ES-I3 (cell line): ENCODE measurements around the gene LRRC41.
"Not testable (repeated sequence)": the region's sequence is repeated elsewhere in the genome, so short reads cannot be mapped to it uniquely, and the experiment has no call there.

Experiments
- H3K36me3 ChIP-seq: 2 replicates; pipeline ENCODE4 v1.6.1; 2013; ENCODE audit warnings: mild to moderate bottlenecking, low read length, control low read depth, moderate library complexity; ENCODE audit not compliant: insufficient read depth
- H3K4me1 ChIP-seq: 2 replicates; pipeline ENCODE4 v1.6.1; 2013; ENCODE audit warnings: mild to moderate bottlenecking, control low read depth, low read length; ENCODE audit not compliant: insufficient read depth
- H3K9ac ChIP-seq: 2 replicates; pipeline ENCODE4 v1.6.1; 2013; ENCODE audit warnings: low read depth, mild to moderate bottlenecking, low read length, moderate library complexity
- H3K9me3 ChIP-seq: 2 replicates; pipeline ENCODE4 v1.6.1; 2013; ENCODE audit warnings: mild to moderate bottlenecking, low read length, moderate library complexity; ENCODE audit not compliant: control insufficient read depth, insufficient read depth

LRRC41 gene

DNA sequence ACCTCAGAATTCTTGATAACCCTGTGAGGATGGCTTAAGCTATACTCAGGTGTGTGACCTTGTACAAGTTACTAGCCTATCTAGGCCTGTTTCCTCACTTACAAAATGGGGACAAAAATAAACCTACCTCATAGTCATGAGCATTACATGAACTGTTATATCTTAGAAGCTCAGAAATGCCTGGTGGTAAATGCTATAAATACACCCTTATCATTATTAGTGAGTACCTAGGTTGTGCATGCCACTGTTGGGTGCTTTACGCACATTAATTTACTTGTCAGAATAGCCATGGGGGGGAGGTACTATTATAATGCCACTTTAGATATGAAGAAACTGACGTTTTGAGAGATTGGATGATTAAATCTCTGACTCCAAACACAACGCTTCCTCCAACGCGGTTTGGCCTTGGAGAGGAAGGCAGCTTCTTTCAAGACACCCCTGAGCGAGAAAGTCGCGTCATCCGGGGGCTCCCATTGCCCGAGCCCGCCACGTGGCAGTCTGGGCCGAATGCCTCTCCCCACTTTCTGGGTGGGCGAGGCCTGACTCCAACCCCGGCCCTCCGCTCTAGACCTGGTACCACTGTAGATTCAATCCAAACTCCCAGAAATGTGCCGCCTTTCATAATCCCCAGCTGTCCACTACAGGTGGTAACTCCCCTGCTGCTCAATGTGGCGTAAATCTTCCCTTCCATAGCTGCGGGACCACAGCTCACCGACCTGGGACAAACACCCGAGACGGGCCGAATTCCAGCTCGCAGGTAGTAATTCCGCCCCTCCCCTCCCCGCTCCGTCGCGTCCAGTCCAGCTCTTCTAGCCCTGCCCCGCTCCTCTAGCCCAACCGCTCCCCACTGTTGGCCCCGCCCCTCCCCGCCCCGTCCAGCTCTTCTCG, 56.6 kb downstream of the LRRC41 start:
- no peaks in the 10 kb centered on the region for H3K9me3 ChIP-seq
- H3K4me1 ChIP-seq = peaks cover 7% of the 10 kb centered on the region
- H3K36me3 ChIP-seq = peaks cover 17% of the 10 kb centered on the region
- H3K9ac ChIP-seq = peak overlapping the region; percentile 100

DNA sequence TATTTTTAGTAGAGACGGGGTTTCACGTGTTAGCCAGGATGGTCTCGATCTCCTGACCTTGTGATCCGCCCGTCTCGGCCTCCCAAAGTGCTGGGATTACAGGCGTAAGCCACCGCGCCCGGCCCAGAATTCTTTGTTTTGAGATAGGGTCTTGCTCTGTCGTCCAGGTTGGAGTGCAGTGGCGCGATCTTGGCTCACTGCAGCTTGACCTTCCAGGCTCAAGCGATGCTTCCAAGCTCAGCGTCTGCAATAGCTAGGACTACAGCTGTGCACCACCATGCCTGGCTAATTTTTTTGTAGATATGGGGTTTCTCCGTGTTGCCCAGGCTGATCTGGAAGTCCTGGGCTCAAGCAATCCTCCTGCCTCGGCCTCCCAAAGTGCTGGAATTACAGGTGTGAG, 57.3 kb downstream of the LRRC41 start:
- H3K9ac ChIP-seq, H3K4me1 ChIP-seq, H3K9me3 ChIP-seq: not testable (repeated sequence)
- H3K36me3 ChIP-seq = peaks cover 15% of the 10 kb centered on the region

DNA sequence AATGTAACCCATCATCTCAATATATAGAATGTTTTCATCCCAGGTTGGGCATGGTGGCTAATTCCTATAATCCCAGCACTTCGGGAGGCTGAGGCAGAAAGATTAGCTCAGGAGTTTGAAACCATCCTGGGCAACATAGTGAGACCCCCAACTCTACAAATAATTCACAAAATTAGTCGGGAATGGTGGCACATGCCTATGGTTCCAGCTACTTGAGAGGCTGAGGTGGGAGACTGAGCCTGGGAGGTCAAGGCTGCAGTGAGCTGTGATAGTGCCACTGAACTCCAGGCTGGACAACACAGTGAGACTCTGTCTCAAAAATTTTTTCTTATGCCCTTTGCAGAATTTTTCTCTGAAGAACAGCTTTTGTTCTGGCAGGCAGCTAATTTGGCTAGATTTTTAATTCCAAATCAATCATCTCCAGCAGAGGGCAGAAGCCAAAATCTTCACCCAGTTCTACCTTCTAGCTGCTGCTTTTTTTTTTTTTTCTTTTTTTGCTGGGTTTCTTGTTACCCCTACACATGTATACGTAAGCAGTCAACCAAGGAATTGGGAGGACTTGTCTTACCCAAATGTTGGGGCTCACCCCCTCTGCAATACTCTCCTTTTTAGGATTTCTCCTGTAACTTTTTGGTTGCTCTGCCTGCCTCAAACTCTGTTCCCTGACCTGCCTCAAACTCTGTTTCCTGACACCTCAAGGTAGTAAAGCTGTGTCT, 58.6 kb downstream of the LRRC41 start:
- no peak overlapping the region for H3K9ac ChIP-seq
- peaks cover 7% of the 10 kb centered on the region for H3K4me1 ChIP-seq

DNA sequence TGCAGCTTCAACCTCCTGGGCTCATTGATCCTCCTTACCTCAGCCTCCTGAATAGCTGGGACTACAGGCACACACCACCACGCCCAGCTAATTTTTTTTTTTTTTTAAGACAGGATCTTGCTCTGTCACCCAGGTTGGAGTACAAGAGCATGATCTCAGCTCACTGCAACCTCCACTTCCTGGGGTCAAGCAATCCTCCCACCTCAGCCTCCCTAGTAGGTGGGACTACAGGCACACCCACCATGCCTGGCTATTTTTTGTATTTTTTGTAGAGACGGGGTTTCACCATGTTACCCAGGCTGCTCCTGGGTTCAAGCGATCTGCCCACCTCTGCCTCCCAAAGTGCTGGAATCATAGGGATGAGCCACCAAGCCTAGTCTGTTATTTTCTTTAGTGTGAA, 59.6 kb downstream of the LRRC41 start:
- H3K36me3 ChIP-seq = not testable (repeated sequence)

More for the DNA sequence above, 58.6 kb downstream of the LRRC41 start:
- H3K36me3 ChIP-seq = peaks cover 6% of the 10 kb centered on the region
- H3K9me3 ChIP-seq = no peaks in the 10 kb centered on the region

DNA sequence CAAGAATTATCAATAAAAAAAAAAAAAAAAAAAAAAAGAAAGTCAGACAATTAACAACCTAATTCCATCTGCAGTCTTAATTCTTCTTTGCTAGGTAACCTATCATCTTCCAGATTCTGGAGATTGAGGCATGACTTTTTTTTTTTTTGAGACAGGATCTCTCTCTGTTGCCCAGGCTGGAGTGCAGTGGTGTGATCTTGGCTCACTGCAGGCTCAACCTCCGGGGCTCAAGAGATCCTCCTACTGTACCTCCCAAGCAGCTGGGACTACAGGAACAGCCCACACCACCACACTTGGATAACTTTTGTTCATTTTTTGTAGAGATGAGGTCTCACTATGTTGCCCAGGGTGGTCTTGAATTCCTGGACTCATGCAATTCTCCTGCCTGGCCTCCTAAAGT, 60.5 kb downstream of the LRRC41 start:
- Histone ChIP-seq H3K9me3 (peaks cover 3% of the 10 kb centered on the region; the same call in 1 of the 2 replicates), H3K36me3 (no peaks in the 10 kb centered on the region), H3K4me1 (no peaks in the 10 kb centered on the region; the same call in 1 of the 2 replicates), H3K9ac (no peak overlapping the region)

More for the DNA sequence above, 59.6 kb downstream of the LRRC41 start:
- not testable (repeated sequence) for H3K9me3 ChIP-seq, H3K9ac ChIP-seq, H3K4me1 ChIP-seq

DNA sequence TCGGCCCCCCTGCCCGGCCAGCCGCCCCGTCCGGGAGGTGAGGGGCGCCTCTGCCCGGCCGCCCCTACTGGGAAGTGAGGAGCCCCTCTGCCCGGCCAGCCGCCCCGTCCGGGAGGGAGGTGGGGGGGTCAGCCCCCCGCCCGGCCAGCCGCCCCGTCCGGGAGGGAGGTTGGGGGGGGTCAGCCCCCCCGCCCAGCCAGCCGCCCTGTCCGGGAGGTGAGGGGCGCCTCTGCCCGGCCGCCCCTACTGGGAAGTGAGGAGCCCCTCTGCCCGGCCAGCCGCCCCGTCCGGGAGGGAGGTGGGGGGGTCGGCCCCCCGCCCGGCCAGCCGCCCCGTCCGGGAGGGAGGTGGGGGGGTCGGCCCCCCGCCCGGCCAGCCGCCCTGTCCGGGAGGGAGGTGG, 61.7 kb downstream of the LRRC41 start:
- H3K9me3 ChIP-seq = not testable (repeated sequence)

DNA sequence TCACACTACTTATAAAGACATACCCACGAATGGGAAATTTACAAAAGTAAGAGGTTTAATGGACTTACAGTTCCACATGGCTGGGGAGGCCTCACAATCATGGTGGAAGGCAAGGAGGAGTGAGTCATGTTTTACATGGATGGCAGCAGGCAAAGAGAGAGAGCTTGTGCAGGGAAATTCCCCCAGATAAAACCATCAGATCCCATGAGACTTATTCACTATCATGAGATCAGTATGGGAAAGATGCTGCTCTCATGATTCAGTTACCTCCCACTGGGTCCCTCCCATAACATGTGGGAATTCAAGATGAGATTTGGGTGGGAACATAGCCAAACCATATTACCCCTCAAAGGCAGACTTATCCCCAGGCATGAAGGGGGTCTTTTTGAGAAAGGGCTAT, 64.6 kb downstream of the LRRC41 start:
- not testable (repeated sequence) for H3K4me1 ChIP-seq, H3K36me3 ChIP-seq, H3K9ac ChIP-seq
- peaks cover 11% of the 10 kb centered on the region for H3K9me3 ChIP-seq

More for the DNA sequence above, 61.7 kb downstream of the LRRC41 start:
- H3K9ac ChIP-seq, H3K4me1 ChIP-seq, H3K36me3 ChIP-seq: not testable (repeated sequence)

DNA sequence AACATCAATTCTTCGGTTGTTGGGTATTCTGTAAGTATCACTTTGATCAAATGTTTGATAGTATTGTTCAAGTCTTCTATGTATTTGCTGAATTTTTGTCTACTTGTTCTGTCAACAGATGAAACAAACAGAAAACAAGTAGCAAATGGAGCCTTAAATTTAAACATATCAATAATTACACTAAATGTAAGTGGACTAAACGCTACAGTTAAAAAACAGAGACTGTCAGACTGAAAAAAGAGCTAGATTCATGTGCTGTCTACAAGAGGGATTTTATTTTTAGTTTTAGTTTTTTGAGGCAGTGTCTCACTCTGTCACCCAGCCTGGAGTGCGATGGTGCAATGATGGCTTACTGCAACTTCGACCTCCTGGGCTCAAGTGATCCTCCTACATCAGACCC, 66.5 kb downstream of the LRRC41 start:
- peaks cover 11% of the 10 kb centered on the region for H3K9me3 ChIP-seq
- no peaks in the 10 kb centered on the region for H3K4me1 ChIP-seq
- no peak overlapping the region for H3K9ac ChIP-seq
- no peaks in the 10 kb centered on the region for H3K36me3 ChIP-seq

DNA sequence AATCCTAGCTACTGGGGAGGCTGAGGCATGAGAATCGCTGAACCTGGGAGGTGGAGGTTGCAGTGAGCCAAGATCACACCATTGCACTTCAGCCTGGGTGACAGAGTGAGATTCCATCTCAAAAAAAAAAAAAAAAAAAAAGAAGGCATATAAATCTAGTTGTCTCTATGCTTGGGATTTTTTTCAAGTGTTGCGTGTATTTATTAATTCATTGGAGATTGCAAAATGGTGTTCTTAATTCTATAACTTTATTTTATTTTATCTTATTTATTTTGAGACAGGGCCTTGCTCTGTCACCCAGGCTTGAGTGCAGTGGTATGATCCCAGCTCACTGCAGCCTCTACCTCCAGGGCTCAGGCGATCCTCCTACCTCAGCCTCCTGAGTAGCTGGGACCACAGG, 72.2 kb downstream of the LRRC41 start:
- H3K36me3 ChIP-seq, H3K4me1 ChIP-seq, H3K9me3 ChIP-seq, H3K9ac ChIP-seq: not testable (repeated sequence)
